Tibial nerve (tissue), 4 donors: ENCODE results near the gene DUSP8.
"Not testable (repeated sequence)": the region's sequence is repeated elsewhere in the genome, so short reads cannot be mapped to it uniquely, and the experiment has no call there.

Experiments
- EP300 ChIP-seq, 2 donors: sonication (generic); formaldehyde crosslinking; IDR thresholded peaks; one replicate each; pipeline ENCODE4 v1.6.1; 2017; ENCODE audit warnings: antibody characterized with exemption in 2 of 2, mild to moderate bottlenecking in 1 of 2
- POLR2A ChIP-seq, 2 donors: fragments of 450-650 bp; IDR thresholded peaks; one replicate each; pipeline ENCODE4 v1.6.1; 2017; ENCODE audit warnings: antibody characterized with exemption in 2 of 2, mild to moderate bottlenecking in 2 of 2, moderate library complexity in 2 of 2
- TF ChIP-seq, protein P1 (sequence below), 5 experiments: fragments of 200-600 bp in 3 of 5; fragments of 450-650 bp in 2 of 5; sonication (generic) in 3 of 5; IDR thresholded peaks; one replicate each; pipeline ENCODE4 v1.5.1; 2016 to 2019; ENCODE audit warnings: antibody characterized with exemption in 5 of 5, mild to moderate bottlenecking in 3 of 5, moderate library complexity in 2 of 5

- TF ChIP-seq EP300, POLR2A (IDR thresholded peaks at IDR 0.05): not testable (repeated sequence)
- TF ChIP-seq, protein P1, sequence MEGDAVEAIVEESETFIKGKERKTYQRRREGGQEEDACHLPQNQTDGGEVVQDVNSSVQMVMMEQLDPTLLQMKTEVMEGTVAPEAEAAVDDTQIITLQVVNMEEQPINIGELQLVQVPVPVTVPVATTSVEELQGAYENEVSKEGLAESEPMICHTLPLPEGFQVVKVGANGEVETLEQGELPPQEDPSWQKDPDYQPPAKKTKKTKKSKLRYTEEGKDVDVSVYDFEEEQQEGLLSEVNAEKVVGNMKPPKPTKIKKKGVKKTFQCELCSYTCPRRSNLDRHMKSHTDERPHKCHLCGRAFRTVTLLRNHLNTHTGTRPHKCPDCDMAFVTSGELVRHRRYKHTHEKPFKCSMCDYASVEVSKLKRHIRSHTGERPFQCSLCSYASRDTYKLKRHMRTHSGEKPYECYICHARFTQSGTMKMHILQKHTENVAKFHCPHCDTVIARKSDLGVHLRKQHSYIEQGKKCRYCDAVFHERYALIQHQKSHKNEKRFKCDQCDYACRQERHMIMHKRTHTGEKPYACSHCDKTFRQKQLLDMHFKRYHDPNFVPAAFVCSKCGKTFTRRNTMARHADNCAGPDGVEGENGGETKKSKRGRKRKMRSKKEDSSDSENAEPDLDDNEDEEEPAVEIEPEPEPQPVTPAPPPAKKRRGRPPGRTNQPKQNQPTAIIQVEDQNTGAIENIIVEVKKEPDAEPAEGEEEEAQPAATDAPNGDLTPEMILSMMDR (IDR thresholded peaks at IDR 0.05) = not testable (repeated sequence)
These were observed 24.6 kb upstream of the DUSP8 start for GRCh38 chr11:1596576-1597121.
